SK-N-SH (cell line): Measurements from ENCODE around the gene POLR1E.

ENCODE experiments used
- CTCF ChIP-seq: fragments of 200-600 bp; sonication (generic); IDR thresholded peaks from 2 replicates; pipeline ENCODE4 v1.6.1; 2017; ENCODE audit warnings: antibody characterized with exemption, mild to moderate bottlenecking, moderate library complexity
- EP300 ChIP-seq, 2 experiments: IDR thresholded peaks; 2 replicates each; pipeline versions ENCODE4 v1.4.0 to v1.6.1; 2012; ENCODE audit warnings: borderline replicate concordance in 1 of 2, low read depth in 1 of 2, low read length in 1 of 2
- FOXM1 ChIP-seq: IDR thresholded peaks from 2 replicates; pipeline ENCODE4 v1.4.0; 2012; ENCODE audit warnings: low read depth, mild to moderate bottlenecking
- JUND ChIP-seq: IDR thresholded peaks from 2 replicates; pipeline ENCODE4 v1.4.0; 2012
- MAX ChIP-seq: IDR thresholded peaks from 2 replicates; pipeline ENCODE4 v1.4.0; 2012; ENCODE audit warnings: low read depth
- PBX3 ChIP-seq: IDR thresholded peaks from 2 replicates; pipeline ENCODE4; 2012
- REST ChIP-seq: IDR thresholded peaks from 2 replicates; pipeline ENCODE4 v1.6.1; 2012; ENCODE audit warnings: mild to moderate bottlenecking, low read depth, low read length, moderate library complexity
- RFX5 ChIP-seq: IDR thresholded peaks from 2 replicates; pipeline ENCODE4 v1.6.1; 2012; ENCODE audit warnings: mild to moderate bottlenecking, improper control_type of control experiment, low read length

GRCh38 chr9:37441776-37442370 lies 43.9 kb upstream of the POLR1E start:
- no peak for TF ChIP-seq RFX5
- no peak for TF ChIP-seq MAX
- TF ChIP-seq CTCF: no peak
- no peak for TF ChIP-seq FOXM1
- no peak for TF ChIP-seq REST
- no peak for TF ChIP-seq PBX3
- no peak for TF ChIP-seq EP300 (IDR thresholded peaks at IDR 0.05; ENCODE audit: borderline replicate concordance in 1 of 2, low read depth in 1 of 2, low read length in 1 of 2)
- TF ChIP-seq JUND: no peak
